ENCODE measurements around the gene PRPF40A.
"Not testable (repeated sequence)": the region's sequence is repeated elsewhere in the genome, so short reads cannot be mapped to it uniquely, and the experiment has no call there.

Gene PRPF40A

GRCh38 chr2:152738438-152738837, 21.2 kb upstream of the PRPF40A start:
- H3K4me3 ChIP-seq (ENCODE audit: low read depth in 1 of 2, low read length in 1 of 2) = no peak overlapping the region
- H3K4me1 ChIP-seq (ENCODE audit: control insufficient read depth in 1 of 2, insufficient read depth in 1 of 2, low read depth in 1 of 2, low read length in 1 of 2) = no peaks in the 10 kb centered on the region
- H3K9me3 ChIP-seq = no peaks in the 10 kb centered on the region

GRCh38 chr2:152737509-152737908, 20.2 kb upstream of the PRPF40A start:
- H3K9me3 ChIP-seq; H3K4me3 ChIP-seq (ENCODE audit: low read depth in 1 of 2, low read length in 1 of 2); H3K27ac ChIP-seq; H3K27me3 ChIP-seq; H3K4me1 ChIP-seq (ENCODE audit: control insufficient read depth in 1 of 2, insufficient read depth in 1 of 2, low read depth in 1 of 2, low read length in 1 of 2): not testable (repeated sequence)
- H3K36me3 ChIP-seq = peaks cover 36% of the 10 kb centered on the region

More at GRCh38 chr2:152738438-152738837, 21.2 kb upstream of the PRPF40A start:
- no peaks in the 10 kb centered on the region for H3K27me3 ChIP-seq
- TF ChIP-seq CTCF (IDR thresholded peaks at IDR 0.05) = no peak
- no peak overlapping the region for H3K27ac ChIP-seq
- peaks cover 36% of the 10 kb centered on the region for H3K36me3 ChIP-seq

GRCh38 chr2:152730591-152731333, 13.5 kb upstream of the PRPF40A start:
- Histone ChIP-seq H3K4me3 (ENCODE audit: low read depth in 1 of 2, low read length in 1 of 2) (peak overlapping the region; percentile 39 to 52), H3K4me1 (ENCODE audit: control insufficient read depth in 1 of 2, insufficient read depth in 1 of 2, low read depth in 1 of 2, low read length in 1 of 2) (peaks cover 44 to 54% of the 10 kb centered on the region in 2 experiments), H3K27ac (peak overlapping the region; percentile 84), H3K36me3 (peaks cover 2% of the 10 kb centered on the region), H3K9me3 (no peaks in the 10 kb centered on the region), H3K27me3 (no peaks in the 10 kb centered on the region)
- no peak for TF ChIP-seq CTCF (IDR thresholded peaks at IDR 0.05)

- H3K4me1 ChIP-seq (ENCODE audit: control insufficient read depth in 1 of 2, insufficient read depth in 1 of 2, low read depth in 1 of 2, low read length in 1 of 2) = peaks cover 46 to 54% of the 10 kb centered on the region in 2 experiments
- peak overlapping the region in 1 of 2 experiments; percentile 52 for H3K4me3 ChIP-seq (ENCODE audit: low read depth in 1 of 2, low read length in 1 of 2)
- H3K36me3 ChIP-seq = no peaks in the 10 kb centered on the region
- H3K27me3 ChIP-seq = no peaks in the 10 kb centered on the region
- H3K27ac ChIP-seq = peak overlapping the region; percentile 84
- no peaks in the 10 kb centered on the region for H3K9me3 ChIP-seq
- no peak for TF ChIP-seq CTCF (IDR thresholded peaks at IDR 0.05)
Observed at GRCh38 chr2:152729844-152730243, 12.6 kb upstream of the PRPF40A start.

- Histone ChIP-seq H3K27ac (no peak overlapping the region), H3K9me3 (no peaks in the 10 kb centered on the region), H3K27me3 (no peaks in the 10 kb centered on the region), H3K4me1 (ENCODE audit: control insufficient read depth in 1 of 2, insufficient read depth in 1 of 2, low read depth in 1 of 2, low read length in 1 of 2) (peaks cover 48 to 62% of the 10 kb centered on the region in 2 experiments), H3K4me3 (ENCODE audit: low read depth in 1 of 2, low read length in 1 of 2) (no peak overlapping the region), H3K36me3 (no peaks in the 10 kb centered on the region)
- no peak for TF ChIP-seq CTCF (IDR thresholded peaks at IDR 0.05)
Observed at GRCh38 chr2:152723918-152724317, 6.7 kb upstream of the PRPF40A start.

- H3K4me1 ChIP-seq (ENCODE audit: control insufficient read depth in 1 of 2, insufficient read depth in 1 of 2, low read depth in 1 of 2, low read length in 1 of 2) = peaks cover 43 to 52% of the 10 kb centered on the region in 2 experiments
- H3K27ac ChIP-seq; H3K36me3 ChIP-seq; H3K27me3 ChIP-seq; H3K9me3 ChIP-seq; H3K4me3 ChIP-seq (ENCODE audit: low read depth in 1 of 2, low read length in 1 of 2): not testable (repeated sequence)
Observed at GRCh38 chr2:152722639-152723038, 5.4 kb upstream of the PRPF40A start.

Data from neutrophil (primary cell).